HG03097 (cell line): Measurements from ENCODE around the gene FAM222B.
A peak's percentile ranks its signal among the peaks of the same experiment; 100 is the strongest.
"Not testable (repeated sequence)": the region's sequence is repeated elsewhere in the genome, so short reads cannot be mapped to it uniquely, and the experiment has no call there.

Experiments used
- ATAC-seq: cut with Tn5 transposase; IDR thresholded peaks from one replicate; pipeline ENCODE4 v1.9.1; 2021; ENCODE audit not compliant: unreplicated experiment, low FRiP score

The FAM222B gene

GRCh38 chr17:28734712-28735241 is 107.8 kb downstream of the FAM222B start:
- ATAC-seq: no peak

DNA sequence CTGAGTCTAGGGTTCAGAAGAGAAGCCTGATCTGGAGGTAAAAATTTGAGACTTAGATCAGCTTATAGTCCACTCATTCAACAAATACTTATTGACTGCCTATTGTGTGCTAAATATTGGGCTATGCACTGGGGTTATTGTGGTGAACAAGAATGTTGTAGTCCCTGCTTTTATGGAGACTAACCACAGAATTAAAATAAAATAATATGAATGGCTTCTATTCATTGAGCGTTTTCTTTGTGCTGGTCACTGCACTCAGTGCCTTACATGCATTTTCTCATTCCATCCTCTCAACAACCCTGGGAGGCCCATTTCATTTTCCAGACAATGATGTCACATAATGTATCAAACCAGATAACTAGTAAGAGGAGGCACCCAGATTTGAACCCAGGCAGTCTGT is 109.2 kb downstream of the FAM222B start:
- no peak for ATAC-seq

- no peak for ATAC-seq
Observed at GRCh38 chr17:28729950-28730330, 112.7 kb downstream of the FAM222B start.

- peak; percentile 30 for ATAC-seq
Observed at GRCh38 chr17:28728364-28729200, 114.0 kb downstream of the FAM222B start, which contains the start of gene NEK8. TSS of gene NEK8 (plus strand) at chr17:28728788. CDS start at chr17:28728814, 26 bp downstream.

- ATAC-seq: peak; percentile 44
Observed at GRCh38 chr17:28726627-28727491, 115.7 kb downstream of the FAM222B start.

GRCh38 chr17:28726226-28726626 is 116.4 kb downstream of the FAM222B start, which contains the start of gene TLCD1:
TSS of gene TLCD1 (minus strand) at chr17:28726233. CDS start at chr17:28726097, 136 bp downstream.
- peak; percentile 0 for ATAC-seq

GRCh38 chr17:28725660-28726225 is 116.8 kb downstream of the FAM222B start:
- ATAC-seq: peak; percentile 6

GRCh38 chr17:28725166-28725659 is 117.4 kb downstream of the FAM222B start:
- ATAC-seq: no peak

- ATAC-seq: no peak
Observed at GRCh38 chr17:28724500-28725165, 118.0 kb downstream of the FAM222B start.

DNA sequence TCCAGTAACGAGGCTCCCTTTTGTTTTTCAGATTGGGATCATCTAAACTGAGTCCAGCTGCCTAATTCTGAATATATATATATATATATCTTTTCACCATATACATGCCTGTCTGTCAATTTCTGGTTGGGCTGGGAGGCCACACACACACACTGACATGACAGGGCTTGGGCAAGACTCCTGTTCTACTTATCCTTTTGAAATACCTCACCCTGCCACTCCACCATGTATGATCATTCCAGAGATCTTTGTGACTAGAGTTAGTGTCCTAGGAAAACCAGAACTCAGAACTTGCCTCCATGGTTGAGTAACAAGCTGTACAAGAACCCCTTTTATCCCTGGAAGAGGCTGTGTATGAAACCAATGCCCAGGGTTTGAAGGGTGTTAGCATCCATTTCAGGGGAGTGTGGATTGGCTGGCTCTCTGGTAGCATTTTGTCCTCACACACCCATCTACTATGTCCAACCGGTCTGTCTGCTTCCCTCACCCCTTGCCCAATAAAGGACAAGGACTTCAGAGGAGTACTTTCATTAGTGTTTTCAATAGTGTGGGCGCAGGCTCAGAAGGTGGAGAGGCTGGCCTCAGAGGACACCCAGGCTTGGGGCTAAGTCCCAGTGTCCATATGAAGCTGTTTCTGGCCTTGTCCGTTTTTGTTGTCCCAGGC is 118.6 kb downstream of the FAM222B start:
- ATAC-seq: not testable (repeated sequence)

DNA sequence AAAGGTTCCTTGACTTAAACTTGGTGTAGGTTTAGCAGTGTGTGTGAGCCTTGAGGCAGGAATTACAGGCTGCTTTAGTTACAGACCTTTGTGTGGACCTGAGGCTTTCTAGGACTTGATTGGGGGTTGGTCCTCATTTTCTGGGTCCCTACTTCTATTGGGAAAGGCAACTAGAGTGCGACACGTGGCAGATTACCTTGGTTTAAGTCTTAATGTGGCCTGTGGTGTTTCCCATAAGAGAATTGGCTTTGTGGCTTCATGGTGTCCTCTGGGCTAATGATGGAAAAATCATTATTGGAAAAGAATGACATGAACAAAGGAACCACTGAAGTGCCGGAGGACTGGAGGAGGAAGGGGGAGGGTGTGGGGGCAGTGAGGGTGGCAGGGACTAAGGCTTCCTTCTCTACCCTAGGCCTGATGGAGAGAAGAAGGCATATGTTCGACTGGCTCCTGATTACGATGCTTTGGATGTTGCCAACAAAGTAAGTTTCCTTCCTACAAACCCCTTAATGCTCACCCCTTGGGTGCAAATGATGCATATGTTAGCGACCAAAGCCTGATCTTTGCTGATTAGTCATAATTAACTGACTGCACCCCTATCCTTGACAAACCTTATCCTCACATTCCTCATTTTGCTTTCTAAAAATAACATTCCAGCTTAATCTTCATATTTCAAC is 119.3 kb downstream of the FAM222B start:
- no peak for ATAC-seq

- ATAC-seq: no peak
Observed at GRCh38 chr17:28722417-28723158, 120.0 kb downstream of the FAM222B start.

DNA sequence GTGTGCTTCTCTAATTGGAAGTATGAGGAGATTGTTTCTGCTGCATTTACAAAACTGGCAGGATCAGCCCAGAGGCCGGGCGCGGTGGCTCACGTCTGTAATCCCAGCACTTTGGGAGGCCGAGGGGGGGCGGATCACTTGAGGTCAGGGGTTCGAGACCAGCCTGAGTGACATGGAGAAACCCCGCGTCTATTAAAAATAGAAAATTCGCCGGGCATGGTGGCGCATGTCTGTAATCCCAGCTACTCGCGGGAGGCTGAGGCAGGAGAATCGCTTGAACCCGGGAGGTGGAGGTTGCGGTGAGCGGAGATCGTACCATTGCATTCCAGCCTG is 121.6 kb downstream of the FAM222B start:
- not testable (repeated sequence) for ATAC-seq

DNA sequence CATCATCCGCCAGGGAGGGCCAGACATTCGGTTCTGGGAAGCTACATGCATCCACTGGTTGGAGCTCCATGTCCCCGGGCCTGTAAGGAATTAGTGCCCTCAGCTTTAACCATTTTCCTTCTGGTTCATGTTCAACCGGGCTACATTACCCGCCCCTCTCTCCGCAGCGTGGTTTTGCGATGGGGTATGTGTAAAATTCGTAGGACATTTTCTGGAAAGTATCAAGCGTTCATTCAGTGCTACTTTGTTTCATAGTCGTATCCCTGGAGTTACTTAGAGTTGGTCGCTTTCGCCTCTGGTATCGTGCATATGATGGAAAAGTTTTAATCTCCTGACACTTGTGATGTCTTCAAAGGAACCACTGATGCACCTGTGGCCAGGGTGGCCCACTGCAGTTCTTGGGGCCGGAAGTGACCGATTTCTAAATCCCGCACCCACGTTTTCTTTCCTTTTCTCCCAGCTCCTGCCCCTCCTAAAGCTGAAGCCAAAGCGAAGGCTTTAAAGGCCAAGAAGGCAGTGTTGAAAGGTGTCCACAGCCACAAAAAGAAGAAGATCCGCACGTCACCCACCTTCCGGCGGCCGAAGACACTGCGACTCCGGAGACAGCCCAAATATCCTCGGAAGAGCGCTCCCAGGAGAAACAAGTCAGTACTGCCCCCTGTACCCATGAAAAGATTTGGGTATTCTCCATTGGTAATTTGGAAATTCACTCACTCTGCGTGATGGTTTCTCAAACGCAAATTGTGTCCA is 122.2 kb downstream of the FAM222B start:
- ATAC-seq: no peak

DNA sequence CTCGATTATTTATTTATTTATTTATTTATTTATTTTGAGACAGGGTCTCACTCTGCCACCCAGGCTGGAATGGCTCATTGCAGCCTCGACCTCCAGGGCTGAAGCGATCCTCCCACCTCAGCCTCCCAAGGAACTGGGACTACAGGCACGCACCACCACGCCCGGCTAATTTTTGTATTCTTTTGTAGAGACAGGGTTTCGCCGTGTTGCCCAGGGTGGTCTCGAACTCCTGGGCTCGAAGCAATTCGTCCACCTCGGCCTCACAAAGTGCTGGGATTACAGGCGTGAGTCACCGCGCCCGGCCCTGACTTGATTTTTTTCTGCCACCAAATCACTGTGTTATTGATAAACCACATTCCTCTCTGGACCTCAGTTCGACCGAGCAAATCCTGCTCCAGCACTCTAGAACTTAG is 123.6 kb downstream of the FAM222B start:
- no peak for ATAC-seq

- ATAC-seq: no peak
Observed at GRCh38 chr17:28718333-28719020, 124.1 kb downstream of the FAM222B start.
